Measurements from ENCODE around the gene UACA. TPM values are rescaled to one million over a fixed set of nuclear protein-coding genes. Genes with fewer than 3 reads are reported as not detected.

Gene UACA
- total RNA-seq, 1 donor from 2014 or later, result 139 TPM

GRCh38 chr15:70786996-70787395, 23.6 kb upstream of the UACA start:
- DNase-seq, result no peak

- no peak for DNase-seq
Observed at GRCh38 chr15:70783610-70784022, 20.3 kb upstream of the UACA start.

- DNase-seq, result no peak
Observed at GRCh38 chr15:70783041-70783440, 19.7 kb upstream of the UACA start.

GRCh38 chr15:70781236-70781635, 17.9 kb upstream of the UACA start:
- DNase-seq, result no peak

- no peak for DNase-seq
Observed at GRCh38 chr15:70778258-70779076, 15.1 kb upstream of the UACA start.

GRCh38 chr15:70777170-70777926, 14.0 kb upstream of the UACA start:
- no peak for DNase-seq

- no peak for DNase-seq
Observed at GRCh38 chr15:70775160-70775559, 11.8 kb upstream of the UACA start.

- no peak for DNase-seq
Observed at GRCh38 chr15:70772402-70772801, 9.0 kb upstream of the UACA start.

- no peak for DNase-seq
Observed at GRCh38 chr15:70770863-70771262, 7.5 kb upstream of the UACA start.

- no peak for DNase-seq
Observed at GRCh38 chr15:70768257-70768883, 5.0 kb upstream of the UACA start.

GRCh38 chr15:70767667-70768066, 4.3 kb upstream of the UACA start:
- DNase-seq, result no peak

- no peak for DNase-seq
Observed at GRCh38 chr15:70766597-70766996, 3.2 kb upstream of the UACA start.

GRCh38 chr15:70765504-70766281, 2.3 kb upstream of the UACA start:
- no peak for DNase-seq

GRCh38 chr15:70763950-70764730, 782 bp upstream of the UACA start:
- no peak for DNase-seq

GRCh38 chr15:70762469-70763119, 764 bp downstream of the UACA start:
- DNase-seq, result peak; percentile 63

- DNase-seq, result no peak
Observed at GRCh38 chr15:70761931-70762468, 1.4 kb downstream of the UACA start.

GRCh38 chr15:70761046-70761445, 2.3 kb downstream of the UACA start:
- no peak for DNase-seq

GRCh38 chr15:70758790-70759462, 4.4 kb downstream of the UACA start:
- no peak for DNase-seq

- DNase-seq, result no peak
Observed at GRCh38 chr15:70757627-70758026, 5.7 kb downstream of the UACA start.

- no peak for DNase-seq
Observed at GRCh38 chr15:70754862-70755261, 8.5 kb downstream of the UACA start.
